Vagina (tissue), 2 donors: ENCODE measurements around the gene ADGRL3. TPM values are rescaled to one million over a fixed set of nuclear protein-coding genes. Genes with fewer than 3 reads are reported as not detected.

ENCODE experiments used
- DNase-seq, 2 donors: peaks; one replicate each; pipeline ENCODE4 v3.0.0-alpha.2; 2017; ENCODE audit errors: extremely low spot score in 2 of 2
- H3K27ac ChIP-seq: fragments of 200-600 bp; sonication (generic); one replicate; pipeline ENCODE4 v1.5.1; 2019
- H3K27me3 ChIP-seq: fragments of 200-600 bp; sonication (generic); one replicate; pipeline ENCODE4 v1.5.1; 2019
- H3K36me3 ChIP-seq, 2 donors: fragments of 200-600 bp; sonication (generic); one replicate each; pipeline ENCODE4 v1.5.1; 2017 to 2019
- H3K4me1 ChIP-seq: fragments of 200-600 bp; sonication (generic); one replicate; pipeline ENCODE4 v1.5.1; 2019
- H3K4me3 ChIP-seq, 2 donors: fragments of 200-600 bp; sonication (generic); 1 replicate in 1 of 2; 2 replicates in 1 of 2; pipeline ENCODE4 v1.5.1; 2016 to 2019
- H3K9me3 ChIP-seq: fragments of 200-600 bp; sonication (generic); one replicate; pipeline ENCODE4 v1.5.1; 2019
- POLR2A ChIP-seq, 2 donors: fragments of 450-650 bp; IDR thresholded peaks; one replicate each; pipeline ENCODE4 v1.6.1; 2017; ENCODE audit warnings: antibody characterized with exemption in 2 of 2, mild to moderate bottlenecking in 2 of 2, moderate library complexity in 2 of 2
- POLR2AphosphoS5 ChIP-seq, 2 donors: sonication (generic); formaldehyde crosslinking; IDR thresholded peaks; one replicate each; pipeline ENCODE4 v1.9.0; 2017; ENCODE audit warnings: antibody characterized with exemption in 2 of 2, mild to moderate bottlenecking in 2 of 2, low read depth in 1 of 2; ENCODE audit not compliant: insufficient read depth in 1 of 2
- intact Hi-C: fragments of 100-400 bp; cut with DNase I; formaldehyde crosslinking; loops from one replicate; pipeline ENCODE4 v1.15.1; 2023
- total RNA-seq: library from RNA; depleted of rRNA; stranded (reverse); fragments of >200 nt; gene quantifications from one replicate; pipeline ENCODE4 v1.2.3, GENCODE V29; 2016
- TF ChIP-seq, protein P1 (sequence below), 3 experiments: fragments of 450-650 bp in 2 of 3; fragments of 200-600 bp in 1 of 3; sonication (generic) in 1 of 3; IDR thresholded peaks; one replicate each; pipeline ENCODE4 v1.5.1; 2017 to 2019; ENCODE audit warnings: antibody characterized with exemption in 3 of 3, mild to moderate bottlenecking in 2 of 3, moderate library complexity in 2 of 3

ADGRL3 gene
- total RNA-seq, 1 donor from 2014 or later, result 16.9 TPM

DNA sequence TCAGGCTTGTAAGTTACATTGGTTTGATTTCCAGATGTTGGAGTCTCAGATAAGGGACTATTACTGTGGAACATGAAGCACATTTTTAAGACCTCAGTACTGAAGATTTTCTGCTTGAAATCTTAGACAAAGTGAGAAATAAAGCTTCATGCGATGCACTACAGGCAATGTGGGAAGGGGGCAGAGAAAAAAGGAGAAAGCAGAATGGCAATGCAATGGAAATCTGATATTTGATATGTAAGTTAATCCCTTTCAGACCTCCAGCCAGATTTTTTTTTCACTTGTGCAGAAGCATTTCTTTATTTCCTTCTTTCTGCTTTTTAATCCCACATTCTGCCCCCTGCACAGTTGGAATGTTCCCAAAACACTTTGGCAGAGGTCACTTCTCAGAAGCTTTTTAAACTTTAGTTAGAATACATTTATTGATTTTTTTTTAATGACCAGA, 174.3 kb downstream of the ADGRL3 start:
- Histone ChIP-seq H3K27ac (no peak overlapping the region), H3K36me3 (no peaks in the 10 kb centered on the region), H3K4me3 (no peak overlapping the region), H3K4me1 (no peaks in the 10 kb centered on the region), H3K27me3 (no peaks in the 10 kb centered on the region), H3K9me3 (no peaks in the 10 kb centered on the region)
- TF ChIP-seq POLR2A (IDR thresholded peaks at IDR 0.05) (no peak), POLR2AphosphoS5 (IDR thresholded peaks at IDR 0.05; ENCODE audit: insufficient read depth in 1 of 2, low read depth in 1 of 2) (no peak)
- TF ChIP-seq, protein P1, sequence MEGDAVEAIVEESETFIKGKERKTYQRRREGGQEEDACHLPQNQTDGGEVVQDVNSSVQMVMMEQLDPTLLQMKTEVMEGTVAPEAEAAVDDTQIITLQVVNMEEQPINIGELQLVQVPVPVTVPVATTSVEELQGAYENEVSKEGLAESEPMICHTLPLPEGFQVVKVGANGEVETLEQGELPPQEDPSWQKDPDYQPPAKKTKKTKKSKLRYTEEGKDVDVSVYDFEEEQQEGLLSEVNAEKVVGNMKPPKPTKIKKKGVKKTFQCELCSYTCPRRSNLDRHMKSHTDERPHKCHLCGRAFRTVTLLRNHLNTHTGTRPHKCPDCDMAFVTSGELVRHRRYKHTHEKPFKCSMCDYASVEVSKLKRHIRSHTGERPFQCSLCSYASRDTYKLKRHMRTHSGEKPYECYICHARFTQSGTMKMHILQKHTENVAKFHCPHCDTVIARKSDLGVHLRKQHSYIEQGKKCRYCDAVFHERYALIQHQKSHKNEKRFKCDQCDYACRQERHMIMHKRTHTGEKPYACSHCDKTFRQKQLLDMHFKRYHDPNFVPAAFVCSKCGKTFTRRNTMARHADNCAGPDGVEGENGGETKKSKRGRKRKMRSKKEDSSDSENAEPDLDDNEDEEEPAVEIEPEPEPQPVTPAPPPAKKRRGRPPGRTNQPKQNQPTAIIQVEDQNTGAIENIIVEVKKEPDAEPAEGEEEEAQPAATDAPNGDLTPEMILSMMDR (IDR thresholded peaks at IDR 0.05), result no peak
- no peak for DNase-seq
- intact Hi-C loops, result no loop called here

GRCh38 chr4:61375301-61375700, 175.2 kb downstream of the ADGRL3 start:
- TF ChIP-seq POLR2AphosphoS5 (IDR thresholded peaks at IDR 0.05; ENCODE audit: insufficient read depth in 1 of 2, low read depth in 1 of 2) (no peak), POLR2A (IDR thresholded peaks at IDR 0.05) (no peak)
- TF ChIP-seq, protein P1 (IDR thresholded peaks at IDR 0.05), result no peak
- intact Hi-C loops, result loop anchor here (5.0 kb wide), 1 partner anchor 1998 kb away; no protein-coding TSS in a partner anchor

DNA sequence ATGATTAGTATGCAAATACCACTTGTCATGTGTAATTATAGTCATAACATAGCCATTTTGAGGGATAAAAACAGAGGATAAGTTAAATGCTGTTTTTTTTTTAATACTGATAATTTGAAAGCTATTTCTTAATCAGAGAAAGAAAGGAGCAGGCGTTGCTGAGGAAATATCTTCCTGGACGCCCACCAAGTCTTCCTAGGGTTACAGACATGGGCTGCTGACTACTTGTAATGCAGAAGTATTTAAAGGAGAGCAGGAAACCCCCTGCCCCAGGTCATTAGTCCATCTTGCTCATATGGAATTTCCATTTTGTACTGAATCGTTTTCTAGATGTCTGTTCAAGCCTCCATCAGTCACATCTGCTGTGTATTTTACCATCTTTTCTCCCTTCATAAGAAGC, 176.2 kb downstream of the ADGRL3 start:
- Histone ChIP-seq H3K36me3 (no peaks in the 10 kb centered on the region), H3K4me1 (no peaks in the 10 kb centered on the region), H3K27me3 (no peaks in the 10 kb centered on the region), H3K9me3 (no peaks in the 10 kb centered on the region), H3K27ac (no peak overlapping the region), H3K4me3 (no peak overlapping the region)
- intact Hi-C loops, result loop anchor here (5.0 kb wide), 1 partner anchor 1999 kb away; no protein-coding TSS in a partner anchor
- TF ChIP-seq POLR2AphosphoS5 (IDR thresholded peaks at IDR 0.05; ENCODE audit: insufficient read depth in 1 of 2, low read depth in 1 of 2), result no peak
- TF ChIP-seq, protein P1 (IDR thresholded peaks at IDR 0.05), result no peak
- no peak for TF ChIP-seq POLR2A (IDR thresholded peaks at IDR 0.05)
- no peak for DNase-seq

More at GRCh38 chr4:61375301-61375700, 175.2 kb downstream of the ADGRL3 start:
- no peaks in the 10 kb centered on the region for H3K27me3 ChIP-seq
- H3K9me3 ChIP-seq, result no peaks in the 10 kb centered on the region
- no peak overlapping the region for H3K4me3 ChIP-seq
- H3K27ac ChIP-seq, result no peak overlapping the region
- DNase-seq, result no peak
- H3K36me3 ChIP-seq, result no peaks in the 10 kb centered on the region
- H3K4me1 ChIP-seq, result no peaks in the 10 kb centered on the region

- no peaks in the 10 kb centered on the region for H3K27me3 ChIP-seq
- no peaks in the 10 kb centered on the region for H3K9me3 ChIP-seq
- no peak for DNase-seq
- no peak overlapping the region for H3K27ac ChIP-seq
- H3K4me3 ChIP-seq, result no peak overlapping the region
- TF ChIP-seq, protein P1 (IDR thresholded peaks at IDR 0.05), result no peak
- TF ChIP-seq POLR2AphosphoS5 (IDR thresholded peaks at IDR 0.05; ENCODE audit: insufficient read depth in 1 of 2, low read depth in 1 of 2) (no peak), POLR2A (IDR thresholded peaks at IDR 0.05) (no peak)
- no peaks in the 10 kb centered on the region for H3K4me1 ChIP-seq
- intact Hi-C loops, result loop anchor here (5.0 kb wide), 1 partner anchor 2002 kb away; no protein-coding TSS in a partner anchor
- no peaks in the 10 kb centered on the region for H3K36me3 ChIP-seq
Observed at GRCh38 chr4:61379406-61379805, 179.3 kb downstream of the ADGRL3 start.

GRCh38 chr4:61380865-61381264, 180.7 kb downstream of the ADGRL3 start:
- H3K27ac ChIP-seq, result no peak overlapping the region
- no peak overlapping the region for H3K4me3 ChIP-seq
- no peak for DNase-seq
- no peaks in the 10 kb centered on the region for H3K9me3 ChIP-seq
- H3K36me3 ChIP-seq, result no peaks in the 10 kb centered on the region
- no peaks in the 10 kb centered on the region for H3K27me3 ChIP-seq
- no peak for TF ChIP-seq POLR2AphosphoS5 (IDR thresholded peaks at IDR 0.05; ENCODE audit: insufficient read depth in 1 of 2, low read depth in 1 of 2)
- no peak for TF ChIP-seq POLR2A (IDR thresholded peaks at IDR 0.05)
- TF ChIP-seq, protein P1 (IDR thresholded peaks at IDR 0.05), result no peak
- H3K4me1 ChIP-seq, result no peaks in the 10 kb centered on the region
- intact Hi-C loops, result no loop called here
